Right atrium auricular region (tissue), 2 donors: Measurements from ENCODE around the gene KDSR. TPM values are rescaled to one million over a fixed set of nuclear protein-coding genes. Genes with fewer than 3 reads are reported as not detected.

ENCODE experiments used
- DNase-seq: peaks from one replicate; pipeline ENCODE4 v3.0.0-alpha.2; 2019; ENCODE audit warnings: low spot score
- H3K27ac ChIP-seq, 2 donors: fragments of 200-600 bp; sonication (generic); 1 replicate in 1 of 2; 2 replicates in 1 of 2; pipeline ENCODE4 v1.5.1; 2016 to 2019
- H3K27me3 ChIP-seq, 2 donors: fragments of 200-600 bp; sonication (generic); one replicate each; pipeline versions ENCODE4 v1.5.1 to v1.6.0; 2017 to 2019
- H3K36me3 ChIP-seq: fragments of 200-600 bp; sonication (generic); one replicate; pipeline ENCODE4 v1.5.1; 2016
- H3K4me1 ChIP-seq, 2 donors: fragments of 200-600 bp; sonication (generic); one replicate each; pipeline versions ENCODE4 v1.5.1 to v1.6.0; 2017 to 2019
- H3K4me3 ChIP-seq, 2 donors: fragments of 200-600 bp; sonication (generic); 1 replicate in 1 of 2; 2 replicates in 1 of 2; pipeline ENCODE4 v1.5.1; 2017 to 2019; ENCODE audit warnings: mild to moderate bottlenecking in 1 of 2, moderate library complexity in 1 of 2
- H3K9me3 ChIP-seq, 2 donors: fragments of 200-600 bp; sonication (generic); one replicate each; pipeline ENCODE4 v1.5.1; 2019
- CTCF ChIP-seq, 2 donors: fragments of 200-600 bp; sonication (generic); IDR thresholded peaks; one replicate each; pipeline ENCODE4 v1.5.1; 2019; ENCODE audit warnings: antibody characterized with exemption in 2 of 2
- total RNA-seq, 2 donors: library from RNA; depleted of rRNA; stranded (reverse); fragments of >200 nt; gene quantifications; one replicate each; pipeline ENCODE4 v1.1.0, GENCODE V29; 2016

KDSR gene
- total RNA-seq, 2 donors from 2014 or later = 32.7 to 33.8 TPM

- H3K9me3 ChIP-seq = no peaks in the 10 kb centered on the region
- DNase-seq = no peak
- H3K4me1 ChIP-seq = peaks cover 0 to 19% of the 10 kb centered on the region in 2 donors
- no peak for TF ChIP-seq CTCF (IDR thresholded peaks at IDR 0.05)
- no peak overlapping the region for H3K27ac ChIP-seq
- H3K4me3 ChIP-seq = no peak overlapping the region
- no peaks in the 10 kb centered on the region for H3K27me3 ChIP-seq
- no peaks in the 10 kb centered on the region for H3K36me3 ChIP-seq
Observed at GRCh38 chr18:63313396-63313917, 53.5 kb downstream of the KDSR start.

- peaks cover 0 to 18% of the 10 kb centered on the region in 2 donors for H3K4me1 ChIP-seq
- H3K27ac ChIP-seq = no peak overlapping the region
- no peak overlapping the region for H3K4me3 ChIP-seq
Observed at GRCh38 chr18:63312737-63313395, 54.1 kb downstream of the KDSR start.

GRCh38 chr18:63312019-63312409 is 55.0 kb downstream of the KDSR start:
- Histone ChIP-seq H3K27ac (no peak overlapping the region), H3K4me3 (no peak overlapping the region), H3K4me1 (peaks cover 0 to 19% of the 10 kb centered on the region in 2 donors), H3K27me3 (no peaks in the 10 kb centered on the region), H3K9me3 (no peaks in the 10 kb centered on the region), H3K36me3 (no peaks in the 10 kb centered on the region)
- TF ChIP-seq CTCF (IDR thresholded peaks at IDR 0.05) = no peak
- DNase-seq = no peak

More at GRCh38 chr18:63312737-63313395, 54.1 kb downstream of the KDSR start:
- no peak for DNase-seq
- TF ChIP-seq CTCF (IDR thresholded peaks at IDR 0.05) = no peak
- Histone ChIP-seq H3K36me3 (no peaks in the 10 kb centered on the region), H3K27me3 (no peaks in the 10 kb centered on the region), H3K9me3 (no peaks in the 10 kb centered on the region)

GRCh38 chr18:63311118-63312018 is 55.6 kb downstream of the KDSR start:
- no peaks in the 10 kb centered on the region for H3K27me3 ChIP-seq
- H3K9me3 ChIP-seq = no peaks in the 10 kb centered on the region
- no peak overlapping the region for H3K4me3 ChIP-seq
- H3K36me3 ChIP-seq = no peaks in the 10 kb centered on the region
- DNase-seq = no peak
- no peak overlapping the region for H3K27ac ChIP-seq
- no peak for TF ChIP-seq CTCF (IDR thresholded peaks at IDR 0.05)
- H3K4me1 ChIP-seq = peaks cover 0 to 20% of the 10 kb centered on the region in 2 donors

- DNase-seq = no peak
- Histone ChIP-seq H3K9me3 (no peaks in the 10 kb centered on the region), H3K27me3 (no peaks in the 10 kb centered on the region), H3K4me1 (peaks cover 0 to 24% of the 10 kb centered on the region in 2 donors), H3K4me3 (no peak overlapping the region), H3K27ac (no peak overlapping the region), H3K36me3 (no peaks in the 10 kb centered on the region)
- no peak for TF ChIP-seq CTCF (IDR thresholded peaks at IDR 0.05)
Observed at GRCh38 chr18:63309422-63309821, 57.6 kb downstream of the KDSR start.
